ENCODE results near the gene NDUFS5.

- no peak for TF ChIP-seq PATZ1 (CRISPR knock-in tag; IDR thresholded peaks at IDR 0.05; ENCODE audit: borderline replicate concordance)
- TF ChIP-seq RARB (CRISPR knock-in tag; IDR thresholded peaks at IDR 0.05) = no peak
- no peak for TF ChIP-seq ZFP3 (CRISPR knock-in tag; IDR thresholded peaks at IDR 0.05)
- TF ChIP-seq OSR1 (CRISPR knock-in tag; IDR thresholded peaks at IDR 0.05) = no peak
- TF ChIP-seq ZNF70 (CRISPR knock-in tag; IDR thresholded peaks at IDR 0.05) = no peak
- no peak for TF ChIP-seq TOX (CRISPR knock-in tag; IDR thresholded peaks at IDR 0.05; ENCODE audit: borderline replicate concordance)
- TF ChIP-seq BACH2 (CRISPR knock-in tag; IDR thresholded peaks at IDR 0.05; ENCODE audit: borderline replicate concordance) = no peak
- TF ChIP-seq ARNTL (CRISPR knock-in tag; IDR thresholded peaks at IDR 0.05; ENCODE audit: borderline replicate concordance, low read depth) = no peak
- no peak for TF ChIP-seq GLIS3 (CRISPR knock-in tag; IDR thresholded peaks at IDR 0.05)
- TF ChIP-seq PPARA (CRISPR knock-in tag; IDR thresholded peaks at IDR 0.05; ENCODE audit: borderline replicate concordance) = no peak
- no peak for TF ChIP-seq CREB5 (CRISPR knock-in tag; IDR thresholded peaks at IDR 0.05; ENCODE audit: low read depth)
- TF ChIP-seq ZNF565 (CRISPR knock-in tag; conservative IDR thresholded peaks at IDR 0.05; ENCODE audit: low read depth) = no peak
Observed at GRCh38 chr1:38991638-38992411, 34.3 kb upstream of the NDUFS5 start.

Measured in SK-N-SH treated with all-trans-retinoic acid at 6 μM for 48 hours (cell line).